IPS DF 4.7 (cell line): Measurements from ENCODE around the gene CDK5RAP3.

Experiments used
- DNase-seq: peaks from one replicate; pipeline ENCODE4 v3.0.0-alpha.2; 2013; ENCODE audit warnings: low spot score; ENCODE audit errors: extremely low read depth

Gene CDK5RAP3

GRCh38 chr17:48023400-48024148, 52.7 kb downstream of the CDK5RAP3 start:
- no peak for DNase-seq

DNA sequence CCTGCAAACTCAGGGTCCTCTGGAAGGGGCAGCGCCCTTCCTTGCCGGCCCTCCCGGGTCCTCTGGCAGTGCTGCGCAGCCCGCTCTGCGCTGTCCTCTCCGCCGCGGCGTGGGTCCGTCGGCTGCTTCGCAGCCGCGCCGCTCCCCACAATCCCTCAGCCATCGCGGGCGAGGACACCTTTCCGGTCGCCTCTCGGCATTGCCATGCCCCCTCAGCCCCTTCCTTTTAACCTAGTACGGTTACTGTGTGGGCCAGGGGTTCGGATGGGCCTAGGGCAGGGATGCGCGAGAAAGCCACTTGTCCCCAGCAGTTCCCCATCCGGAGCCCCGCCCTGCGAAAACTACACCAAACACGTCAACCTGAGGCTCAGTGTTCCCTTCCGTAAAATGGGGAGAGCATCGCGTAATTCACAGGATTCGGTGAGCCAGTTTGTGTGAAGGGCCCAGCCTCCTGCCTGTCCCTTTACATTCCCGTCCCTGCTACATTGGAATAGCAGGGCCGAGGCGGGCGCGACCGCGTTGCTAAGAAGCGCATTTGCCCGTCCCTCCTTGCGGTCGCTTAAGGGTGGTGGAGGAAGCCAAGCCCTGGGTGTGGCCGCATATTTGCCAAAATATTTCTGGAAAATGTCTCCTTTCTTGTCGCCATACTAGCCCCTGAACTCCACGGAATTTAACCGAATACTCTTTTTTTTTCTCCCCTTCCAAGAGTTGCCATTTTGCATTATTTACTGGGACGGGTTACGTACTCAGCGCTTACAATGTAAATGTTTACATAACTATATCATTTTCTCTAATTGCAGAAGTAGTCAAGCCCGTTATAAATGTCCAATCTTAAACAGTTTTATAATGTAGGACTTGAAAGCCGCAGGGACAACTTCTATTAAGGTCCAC, 53.5 kb downstream of the CDK5RAP3 start:
- DNase-seq, result no peak

GRCh38 chr17:48025040-48025903, 54.4 kb downstream of the CDK5RAP3 start:
- no peak for DNase-seq

DNA sequence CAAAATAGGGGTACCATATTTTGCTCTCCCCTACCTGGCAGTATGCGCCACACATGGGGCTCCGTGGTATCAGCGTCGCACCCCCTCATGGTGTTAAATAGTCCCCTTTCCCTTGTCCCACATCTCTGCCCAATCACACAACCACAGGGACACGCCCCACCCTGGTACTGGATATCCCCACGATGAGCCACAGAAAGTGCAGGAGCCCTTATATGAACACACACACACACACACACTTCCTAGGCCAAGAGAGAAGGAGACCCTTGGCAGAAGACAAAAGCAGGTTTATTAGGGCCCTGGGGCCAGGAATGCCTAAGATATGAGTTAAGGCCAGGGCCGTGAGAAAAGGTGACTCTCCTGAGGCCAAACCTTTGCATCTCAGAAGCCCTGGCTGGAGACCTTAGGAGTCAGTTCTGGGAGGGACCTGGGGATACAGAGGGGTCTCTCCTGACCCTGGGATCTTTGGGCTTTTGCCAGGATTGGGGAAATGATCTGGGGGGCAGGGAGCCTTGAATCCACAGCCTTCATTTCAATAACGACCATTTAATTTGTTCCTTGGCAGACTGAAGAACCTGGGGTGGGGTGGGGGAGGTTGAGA, 55.1 kb downstream of the CDK5RAP3 start:
- no peak for DNase-seq

DNA sequence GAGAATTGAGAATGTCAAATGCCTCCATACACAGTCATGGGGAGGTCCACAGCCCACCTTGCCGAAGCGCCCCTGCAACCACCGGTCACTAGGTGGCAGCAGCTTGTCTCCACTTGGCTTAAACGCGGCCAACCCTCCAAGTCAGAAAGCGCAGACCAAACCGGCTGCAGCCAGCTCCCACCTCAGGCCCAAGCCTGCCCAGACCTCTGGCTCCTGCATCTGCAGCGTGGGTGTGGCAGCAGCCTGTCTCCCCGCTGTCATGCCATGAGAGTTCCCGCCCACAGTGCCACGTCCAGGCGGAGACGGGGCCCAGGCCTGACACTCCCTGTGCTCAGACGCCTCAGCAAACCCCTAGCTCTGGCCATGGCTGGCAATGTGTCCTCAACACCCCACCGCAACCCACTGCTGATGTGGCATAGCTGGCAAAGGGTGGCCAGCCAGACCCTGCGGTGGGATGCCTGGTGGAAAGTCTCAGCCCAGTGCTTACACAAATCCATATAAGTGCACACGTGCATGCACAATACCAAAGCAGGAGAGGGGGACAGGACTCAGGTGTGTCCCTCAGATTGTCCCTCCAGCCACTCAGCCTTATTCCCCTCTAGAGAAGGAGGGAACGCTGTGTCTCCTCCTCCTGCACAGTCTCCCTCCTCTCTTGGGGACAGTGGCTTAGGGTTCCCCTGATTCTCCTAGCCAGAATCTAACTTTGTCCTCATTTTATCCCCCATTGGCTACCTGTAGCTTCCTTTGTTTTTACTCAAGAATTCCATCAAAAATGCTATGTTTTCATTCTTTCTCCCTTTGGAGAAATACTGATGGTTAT, 55.8 kb downstream of the CDK5RAP3 start:
- no peak for DNase-seq

- DNase-seq, result no peak
Observed at GRCh38 chr17:48027322-48027981, 56.5 kb downstream of the CDK5RAP3 start.

- no peak for DNase-seq
Observed at GRCh38 chr17:48028736-48029135, 57.8 kb downstream of the CDK5RAP3 start.

- no peak for DNase-seq
Observed at GRCh38 chr17:48030531-48030930, 59.6 kb downstream of the CDK5RAP3 start.
